ENCODE measurements around the gene FILIP1.

The FILIP1 gene

DNA sequence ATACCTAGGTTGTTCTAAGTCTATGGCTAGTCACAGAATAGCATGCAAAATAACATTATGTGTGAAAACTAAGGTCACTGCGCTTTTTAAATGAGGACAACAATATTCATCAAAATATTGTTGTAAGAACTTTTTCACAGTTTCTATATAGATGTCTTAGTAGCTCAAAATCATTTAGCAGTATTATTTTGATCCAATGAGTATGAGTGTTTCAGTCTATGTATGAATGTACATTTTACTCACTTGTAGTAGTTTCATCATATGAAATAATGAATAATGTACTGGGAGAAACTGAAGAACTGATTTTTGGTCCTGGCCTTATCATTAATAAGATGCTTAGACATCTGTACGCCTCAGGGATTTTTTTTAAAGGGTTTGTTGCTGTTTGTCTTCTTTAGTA is 192.5 kb downstream of the FILIP1 start:
- TF ChIP-seq, protein P1, sequence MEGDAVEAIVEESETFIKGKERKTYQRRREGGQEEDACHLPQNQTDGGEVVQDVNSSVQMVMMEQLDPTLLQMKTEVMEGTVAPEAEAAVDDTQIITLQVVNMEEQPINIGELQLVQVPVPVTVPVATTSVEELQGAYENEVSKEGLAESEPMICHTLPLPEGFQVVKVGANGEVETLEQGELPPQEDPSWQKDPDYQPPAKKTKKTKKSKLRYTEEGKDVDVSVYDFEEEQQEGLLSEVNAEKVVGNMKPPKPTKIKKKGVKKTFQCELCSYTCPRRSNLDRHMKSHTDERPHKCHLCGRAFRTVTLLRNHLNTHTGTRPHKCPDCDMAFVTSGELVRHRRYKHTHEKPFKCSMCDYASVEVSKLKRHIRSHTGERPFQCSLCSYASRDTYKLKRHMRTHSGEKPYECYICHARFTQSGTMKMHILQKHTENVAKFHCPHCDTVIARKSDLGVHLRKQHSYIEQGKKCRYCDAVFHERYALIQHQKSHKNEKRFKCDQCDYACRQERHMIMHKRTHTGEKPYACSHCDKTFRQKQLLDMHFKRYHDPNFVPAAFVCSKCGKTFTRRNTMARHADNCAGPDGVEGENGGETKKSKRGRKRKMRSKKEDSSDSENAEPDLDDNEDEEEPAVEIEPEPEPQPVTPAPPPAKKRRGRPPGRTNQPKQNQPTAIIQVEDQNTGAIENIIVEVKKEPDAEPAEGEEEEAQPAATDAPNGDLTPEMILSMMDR (conservative IDR thresholded peaks at IDR 0.05) = no peak
- no peak for TF ChIP-seq ZFX (IDR thresholded peaks at IDR 0.05)
- H3K27ac ChIP-seq = no peak overlapping the region

DNA sequence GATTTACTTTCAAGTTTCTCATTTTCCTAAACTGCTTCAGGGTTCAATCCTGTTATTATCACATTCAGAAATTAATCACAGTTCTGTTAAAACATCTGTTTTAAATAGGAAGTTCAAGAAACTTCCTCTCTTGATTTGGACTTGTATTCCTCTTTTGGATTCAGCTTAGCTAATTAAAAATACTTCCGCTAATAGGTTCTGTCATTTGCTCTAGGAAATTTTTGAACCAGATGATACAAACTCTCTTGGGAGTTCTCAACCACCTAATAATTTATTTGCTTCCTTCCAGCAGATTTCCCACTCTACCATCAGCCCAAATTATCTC is 193.1 kb downstream of the FILIP1 start:
- H3K27ac ChIP-seq = no peak overlapping the region
- TF ChIP-seq ZFX (IDR thresholded peaks at IDR 0.05) = no peak
- TF ChIP-seq, protein P1 (conservative IDR thresholded peaks at IDR 0.05) = no peak

DNA sequence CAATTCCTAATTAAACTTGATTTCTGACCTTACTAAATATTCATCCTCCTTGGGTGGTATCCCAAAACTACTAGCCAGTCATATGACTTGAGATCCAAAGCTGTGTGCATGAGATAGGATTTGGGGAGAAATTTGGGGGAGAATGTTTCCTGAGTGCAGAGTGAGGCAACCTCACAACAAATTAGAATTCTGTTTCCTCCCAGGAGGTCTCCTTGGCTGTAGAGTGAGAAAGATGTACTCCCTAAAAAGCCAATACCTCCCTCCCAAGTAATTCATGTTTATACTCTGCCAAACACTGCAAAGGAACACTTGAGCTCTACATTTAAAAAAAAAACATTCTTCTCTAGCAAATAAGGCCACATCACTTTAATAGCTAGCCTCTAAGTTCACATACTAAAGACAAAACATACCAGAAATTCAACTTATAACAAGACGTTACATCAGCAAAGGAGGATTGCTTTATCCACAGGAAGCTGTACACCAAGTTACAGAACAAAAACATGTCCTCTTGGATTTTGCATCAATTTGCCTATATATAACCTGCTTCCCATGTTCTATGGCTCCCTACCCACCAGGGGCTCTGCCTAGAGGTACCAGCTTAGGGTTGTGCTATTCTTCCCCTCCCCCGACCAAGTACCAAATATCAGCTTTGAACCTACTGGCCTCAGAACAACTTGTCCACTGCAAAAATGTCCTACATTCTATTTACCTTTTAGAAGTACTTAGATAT is 193.6 kb downstream of the FILIP1 start:
- no peak for TF ChIP-seq ZFX (IDR thresholded peaks at IDR 0.05)
- TF ChIP-seq, protein P1 (conservative IDR thresholded peaks at IDR 0.05) = no peak
- H3K27ac ChIP-seq = no peak overlapping the region

DNA sequence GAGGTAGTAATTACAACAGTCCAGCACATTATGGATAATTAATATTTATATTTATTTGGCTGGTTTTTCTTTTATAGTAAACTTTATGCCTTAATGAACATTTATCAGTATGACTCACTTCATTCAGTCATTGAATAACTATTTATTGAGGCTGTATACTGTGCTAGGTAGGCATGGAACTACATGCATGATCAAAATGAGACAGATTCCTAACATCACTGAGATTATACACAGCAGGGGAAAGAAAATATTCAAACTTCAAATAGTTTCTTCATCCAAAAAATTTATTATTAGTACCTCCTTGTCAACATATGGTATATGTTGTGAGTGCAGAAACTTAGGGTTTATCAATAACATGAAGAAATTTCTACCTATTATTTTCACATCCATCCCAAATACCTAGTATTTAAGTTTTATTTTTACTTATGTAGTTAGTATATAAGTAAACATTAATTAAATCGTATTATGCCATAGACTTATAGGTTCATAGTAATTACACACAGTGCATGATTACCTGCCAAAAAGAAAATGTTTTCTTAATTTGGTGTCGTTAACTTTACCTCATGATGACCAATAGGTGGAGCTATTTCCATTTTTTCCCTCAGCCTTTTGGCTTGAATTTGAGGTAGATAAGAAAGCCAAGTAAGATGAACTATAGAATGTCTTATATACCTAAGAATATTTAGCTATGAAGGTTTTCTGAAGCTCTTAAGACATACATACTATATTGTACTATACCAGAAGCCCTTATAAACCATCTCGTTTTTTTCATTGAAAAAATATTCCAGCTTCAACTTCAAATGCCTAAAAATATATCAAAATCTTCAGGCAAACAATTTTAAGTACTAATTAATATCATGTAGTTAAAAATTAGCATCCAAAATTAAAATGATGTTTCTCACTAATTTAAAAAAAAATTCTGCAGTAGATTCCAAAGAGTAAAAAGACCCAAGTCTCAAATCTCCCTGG is 196.5 kb downstream of the FILIP1 start:
- TF ChIP-seq ZFX (IDR thresholded peaks at IDR 0.05) = no peak
- TF ChIP-seq, protein P1 (conservative IDR thresholded peaks at IDR 0.05) = peak; percentile 80
- H3K27ac ChIP-seq = no peak overlapping the region

DNA sequence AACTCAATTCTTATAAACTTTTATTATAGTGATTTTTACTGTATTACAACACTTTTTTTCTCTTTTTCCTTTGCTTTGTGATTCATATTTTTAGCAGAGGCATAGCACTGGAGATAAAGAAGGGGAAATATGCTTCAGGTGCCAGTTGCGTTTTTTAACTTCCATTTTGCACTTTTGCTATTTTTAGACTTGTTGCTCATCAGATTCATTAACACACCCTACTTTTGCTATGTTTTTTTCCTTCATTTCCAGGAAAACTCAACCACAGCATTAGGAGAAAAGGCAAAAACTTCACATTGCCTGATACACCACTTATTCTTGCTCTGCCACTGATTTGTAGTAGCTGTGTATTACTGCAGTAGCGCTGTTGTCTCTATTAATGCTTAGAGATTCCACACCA is 201.0 kb downstream of the FILIP1 start:
- no peak overlapping the region for H3K27ac ChIP-seq
- no peak for TF ChIP-seq ZFX (IDR thresholded peaks at IDR 0.05)
- TF ChIP-seq, protein P1 (conservative IDR thresholded peaks at IDR 0.05) = no peak

DNA sequence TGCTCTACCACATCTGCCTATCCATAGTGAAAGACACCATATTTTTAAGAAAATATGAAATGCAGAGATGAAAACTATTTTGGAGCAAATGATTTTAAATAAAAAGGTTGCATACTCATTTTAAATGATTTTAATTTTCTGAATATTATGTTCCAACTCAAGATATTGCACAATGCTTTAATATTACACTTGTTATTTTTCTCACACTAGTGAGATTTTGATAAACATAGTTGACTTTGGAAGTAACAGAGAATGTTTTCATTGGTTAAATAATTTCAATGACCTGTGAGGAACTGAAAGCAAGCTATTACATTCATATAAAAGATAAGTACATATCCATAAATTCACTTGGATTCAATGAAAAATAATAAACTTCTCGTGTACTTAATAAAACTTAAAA is 201.9 kb downstream of the FILIP1 start:
- TF ChIP-seq ZFX (IDR thresholded peaks at IDR 0.05) = no peak
- TF ChIP-seq, protein P1 (conservative IDR thresholded peaks at IDR 0.05) = no peak
- no peak overlapping the region for H3K27ac ChIP-seq

DNA sequence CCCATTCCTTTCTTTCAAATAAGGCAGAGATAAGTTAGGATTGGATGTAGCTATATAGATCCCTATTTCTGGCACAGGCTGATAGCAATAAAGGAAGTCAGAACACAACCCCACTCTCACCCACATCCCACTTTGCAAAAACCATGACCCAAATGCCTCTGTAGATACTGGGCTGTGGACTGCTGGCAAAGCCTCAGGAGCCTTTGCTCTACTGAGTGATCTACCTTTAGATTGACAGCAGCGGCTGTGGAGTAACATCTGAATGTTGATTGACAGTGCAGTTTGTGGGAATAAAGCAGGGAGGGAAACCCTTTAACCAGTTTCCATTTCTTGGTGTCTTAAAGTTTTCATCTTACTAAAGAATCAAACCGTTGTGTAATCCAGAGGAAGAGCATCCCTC is 202.3 kb downstream of the FILIP1 start:
- TF ChIP-seq, protein P1 (conservative IDR thresholded peaks at IDR 0.05) = no peak
- TF ChIP-seq ZFX (IDR thresholded peaks at IDR 0.05) = no peak
- H3K27ac ChIP-seq = no peak overlapping the region
